Measurements from ENCODE around the gene SLC6A13. TPM values are rescaled to one million over a fixed set of nuclear protein-coding genes. Genes with fewer than 3 reads are reported as not detected.

The SLC6A13 gene
- total and polyA plus RNA-seq, 4 donors = 0.90 TPM; not detected in 3

- no peak for DNase-seq
- H3K27me3 ChIP-seq (ENCODE audit: control insufficient read depth in 1 of 2, insufficient read depth in 2 of 2, low read length in 1 of 2) = no peaks in the 10 kb centered on the region
- ATAC-seq (ENCODE audit: low FRiP score) = no peak
- 78 to 79% methylated on average over 11 of the region's 11 CpGs for WGBS, 2 donors
- intact Hi-C loops (cut with DNase I) = no loop called here
- no peaks in the 10 kb centered on the region for H3K4me1 ChIP-seq (ENCODE audit: control insufficient read depth in 1 of 2, insufficient read depth in 2 of 2, low read length in 2 of 2)
- no peak overlapping the region for H3K27ac ChIP-seq (ENCODE audit: low read depth in 1 of 2, low read length in 2 of 2)
- H3K4me3 ChIP-seq (ENCODE audit: low read length in 2 of 2) = no peak overlapping the region
- no peaks in the 10 kb centered on the region for H3K9me3 ChIP-seq (ENCODE audit: control insufficient read depth, low read length)
- H3K36me3 ChIP-seq (ENCODE audit: control insufficient read depth in 1 of 2, insufficient read depth in 2 of 2, low read length in 1 of 2) = no peaks in the 10 kb centered on the region
Measured at GRCh38 chr12:179131-179884, 83.3 kb downstream of the SLC6A13 start.

GRCh38 chr12:178829-179109 lies 83.9 kb downstream of the SLC6A13 start:
- no peak overlapping the region for H3K27ac ChIP-seq (ENCODE audit: low read depth in 1 of 2, low read length in 2 of 2)
- no peaks in the 10 kb centered on the region for H3K36me3 ChIP-seq (ENCODE audit: control insufficient read depth in 1 of 2, insufficient read depth in 2 of 2, low read length in 1 of 2)
- DNase-seq = no peak
- no peak for ATAC-seq (ENCODE audit: low FRiP score)
- H3K9me3 ChIP-seq (ENCODE audit: control insufficient read depth, low read length) = no peaks in the 10 kb centered on the region
- 88 to 91% methylated on average over 3 of the region's 3 CpGs for WGBS, 2 donors
- intact Hi-C loops (cut with DNase I) = no loop called here
- no peaks in the 10 kb centered on the region for H3K27me3 ChIP-seq (ENCODE audit: control insufficient read depth in 1 of 2, insufficient read depth in 2 of 2, low read length in 1 of 2)
- no peaks in the 10 kb centered on the region for H3K4me1 ChIP-seq (ENCODE audit: control insufficient read depth in 1 of 2, insufficient read depth in 2 of 2, low read length in 2 of 2)
- no peak overlapping the region for H3K4me3 ChIP-seq (ENCODE audit: low read length in 2 of 2)

GRCh38 chr12:177980-178828 lies 84.4 kb downstream of the SLC6A13 start:
- ATAC-seq (ENCODE audit: low FRiP score) (no peak), DNase-seq (no peak)
- H3K4me1 ChIP-seq (ENCODE audit: control insufficient read depth in 1 of 2, insufficient read depth in 2 of 2, low read length in 2 of 2) = no peaks in the 10 kb centered on the region
- no peaks in the 10 kb centered on the region for H3K36me3 ChIP-seq (ENCODE audit: control insufficient read depth in 1 of 2, insufficient read depth in 2 of 2, low read length in 1 of 2)
- H3K27ac ChIP-seq (ENCODE audit: low read depth in 1 of 2, low read length in 2 of 2) = no peak overlapping the region
- H3K27me3 ChIP-seq (ENCODE audit: control insufficient read depth in 1 of 2, insufficient read depth in 2 of 2, low read length in 1 of 2) = no peaks in the 10 kb centered on the region
- 95 to 96% methylated on average over 20 of the region's 20 CpGs for WGBS, 2 donors
- H3K9me3 ChIP-seq (ENCODE audit: control insufficient read depth, low read length) = no peaks in the 10 kb centered on the region
- intact Hi-C loops (cut with DNase I) = no loop called here
- no peak overlapping the region for H3K4me3 ChIP-seq (ENCODE audit: low read length in 2 of 2)

GRCh38 chr12:177336-177979 lies 85.2 kb downstream of the SLC6A13 start:
- H3K9me3 ChIP-seq (ENCODE audit: control insufficient read depth, low read length) = no peaks in the 10 kb centered on the region
- WGBS, 2 donors = 69 to 74% methylated on average over 11 of the region's 11 CpGs
- no peaks in the 10 kb centered on the region for H3K36me3 ChIP-seq (ENCODE audit: control insufficient read depth in 1 of 2, insufficient read depth in 2 of 2, low read length in 1 of 2)
- no peak overlapping the region for H3K4me3 ChIP-seq (ENCODE audit: low read length in 2 of 2)
- H3K27me3 ChIP-seq (ENCODE audit: control insufficient read depth in 1 of 2, insufficient read depth in 2 of 2, low read length in 1 of 2) = no peaks in the 10 kb centered on the region
- no peak overlapping the region for H3K27ac ChIP-seq (ENCODE audit: low read depth in 1 of 2, low read length in 2 of 2)
- intact Hi-C loops (cut with DNase I) = no loop called here
- DNase-seq = no peak
- no peak for ATAC-seq (ENCODE audit: low FRiP score)
- H3K4me1 ChIP-seq (ENCODE audit: control insufficient read depth in 1 of 2, insufficient read depth in 2 of 2, low read length in 2 of 2) = no peaks in the 10 kb centered on the region

- no peak overlapping the region for H3K4me3 ChIP-seq (ENCODE audit: low read length in 2 of 2)
- 36 to 40% methylated on average over 16 of the region's 16 CpGs for WGBS, 2 donors
- intact Hi-C loops (cut with DNase I) = no loop called here
Measured at GRCh38 chr12:176321-177181, 86.1 kb downstream of the SLC6A13 start.

GRCh38 chr12:175759-176158 lies 86.9 kb downstream of the SLC6A13 start:
- no peak overlapping the region for H3K27ac ChIP-seq (ENCODE audit: low read depth in 1 of 2, low read length in 2 of 2)
- DNase-seq = no peak
- intact Hi-C loops (cut with DNase I) = no loop called here
- H3K27me3 ChIP-seq (ENCODE audit: control insufficient read depth in 1 of 2, insufficient read depth in 2 of 2, low read length in 1 of 2) = no peaks in the 10 kb centered on the region
- H3K4me1 ChIP-seq (ENCODE audit: control insufficient read depth in 1 of 2, insufficient read depth in 2 of 2, low read length in 2 of 2) = no peaks in the 10 kb centered on the region
- no peak overlapping the region for H3K4me3 ChIP-seq (ENCODE audit: low read length in 2 of 2)
- no peaks in the 10 kb centered on the region for H3K36me3 ChIP-seq (ENCODE audit: control insufficient read depth in 1 of 2, insufficient read depth in 2 of 2, low read length in 1 of 2)
- no peak for ATAC-seq (ENCODE audit: low FRiP score)
- 80 to 88% methylated on average over 16 of the region's 16 CpGs for WGBS, 2 donors
- no peaks in the 10 kb centered on the region for H3K9me3 ChIP-seq (ENCODE audit: control insufficient read depth, low read length)

More at GRCh38 chr12:176321-177181, 86.1 kb downstream of the SLC6A13 start:
- H3K9me3 ChIP-seq (ENCODE audit: control insufficient read depth, low read length) = no peaks in the 10 kb centered on the region
- no peak overlapping the region for H3K27ac ChIP-seq (ENCODE audit: low read depth in 1 of 2, low read length in 2 of 2)
- no peak for DNase-seq
- no peaks in the 10 kb centered on the region for H3K36me3 ChIP-seq (ENCODE audit: control insufficient read depth in 1 of 2, insufficient read depth in 2 of 2, low read length in 1 of 2)
- no peaks in the 10 kb centered on the region for H3K27me3 ChIP-seq (ENCODE audit: control insufficient read depth in 1 of 2, insufficient read depth in 2 of 2, low read length in 1 of 2)
- no peak for ATAC-seq (ENCODE audit: low FRiP score)
- H3K4me1 ChIP-seq (ENCODE audit: control insufficient read depth in 1 of 2, insufficient read depth in 2 of 2, low read length in 2 of 2) = no peaks in the 10 kb centered on the region

GRCh38 chr12:175250-175649 lies 87.4 kb downstream of the SLC6A13 start:
- H3K4me1 ChIP-seq (ENCODE audit: control insufficient read depth in 1 of 2, insufficient read depth in 2 of 2, low read length in 2 of 2) = no peaks in the 10 kb centered on the region
- 22 to 24% methylated on average over 10 of the region's 10 CpGs for WGBS, 2 donors
- no peak overlapping the region for H3K27ac ChIP-seq (ENCODE audit: low read depth in 1 of 2, low read length in 2 of 2)
- ATAC-seq (ENCODE audit: low FRiP score) (no peak), DNase-seq (no peak)
- H3K4me3 ChIP-seq (ENCODE audit: low read length in 2 of 2) = no peak overlapping the region
- no peaks in the 10 kb centered on the region for H3K9me3 ChIP-seq (ENCODE audit: control insufficient read depth, low read length)
- no peaks in the 10 kb centered on the region for H3K27me3 ChIP-seq (ENCODE audit: control insufficient read depth in 1 of 2, insufficient read depth in 2 of 2, low read length in 1 of 2)
- H3K36me3 ChIP-seq (ENCODE audit: control insufficient read depth in 1 of 2, insufficient read depth in 2 of 2, low read length in 1 of 2) = no peaks in the 10 kb centered on the region
- intact Hi-C loops (cut with DNase I) = no loop called here

- WGBS, 2 donors = 87 to 92% methylated on average over 20 to 23 of the region's 23 CpGs
- Histone ChIP-seq H3K27me3 (ENCODE audit: control insufficient read depth in 1 of 2, insufficient read depth in 2 of 2, low read length in 1 of 2) (no peaks in the 10 kb centered on the region), H3K4me3 (ENCODE audit: low read length in 2 of 2) (no peak overlapping the region), H3K36me3 (ENCODE audit: control insufficient read depth in 1 of 2, insufficient read depth in 2 of 2, low read length in 1 of 2) (no peaks in the 10 kb centered on the region), H3K4me1 (ENCODE audit: control insufficient read depth in 1 of 2, insufficient read depth in 2 of 2, low read length in 2 of 2) (no peaks in the 10 kb centered on the region), H3K9me3 (ENCODE audit: control insufficient read depth, low read length) (no peaks in the 10 kb centered on the region), H3K27ac (ENCODE audit: low read depth in 1 of 2, low read length in 2 of 2) (no peak overlapping the region)
- intact Hi-C loops (cut with DNase I) = no loop called here
- ATAC-seq (ENCODE audit: low FRiP score) (no peak), DNase-seq (no peak)
Measured at GRCh38 chr12:174596-174995, 88.0 kb downstream of the SLC6A13 start.

Data from aorta (tissue), 5 donors.